CD14-positive monocyte (primary cell): ENCODE data around the gene ACSS3. TPM values are rescaled to one million over a fixed set of nuclear protein-coding genes. Genes with fewer than 3 reads are reported as not detected.
"Not testable (repeated sequence)": the region's sequence is repeated elsewhere in the genome, so short reads cannot be mapped to it uniquely, and the experiment has no call there.

Source experiments
- DNase-seq, 3 donors: peaks; one replicate each; pipeline ENCODE4 v3.0.0-alpha.2; 2011 to 2022
- H2AFZ ChIP-seq: 2 replicates; pipeline ENCODE4 v1.6.0; 2012; ENCODE audit warnings: mild to moderate bottlenecking, low read depth, low read length, inconsistent platforms; ENCODE audit not compliant: insufficient read depth, poor library complexity, severe bottlenecking
- H3K27ac ChIP-seq, 2 donors: 1 replicate in 1 of 2; 2 replicates in 1 of 2; pipeline ENCODE4 v1.5.1; 2012 to 2013; ENCODE audit warnings: low read length in 2 of 2, control low read depth in 1 of 2, inconsistent platforms in 1 of 2, low read depth in 1 of 2, mild to moderate bottlenecking in 1 of 2
- H3K27me3 ChIP-seq, 2 donors: one replicate each; pipeline versions ENCODE4 v1.6.0 to v1.6.1; 2011 to 2013; ENCODE audit warnings: low read length in 2 of 2; ENCODE audit not compliant: control insufficient read depth in 2 of 2, insufficient read depth in 2 of 2
- H3K36me3 ChIP-seq, 2 donors: replicated peaks in 1 of 2; 1 replicate in 1 of 2; 2 replicates in 1 of 2; pipeline versions ENCODE4 v1.5.1 to v1.6.1; 2012 to 2013; ENCODE audit warnings: low read length in 2 of 2, control low read depth in 1 of 2, inconsistent platforms in 1 of 2, mild to moderate bottlenecking in 1 of 2; ENCODE audit not compliant: insufficient read depth in 2 of 2, control insufficient read depth in 1 of 2
- H3K4me1 ChIP-seq, 2 donors: 1 replicate in 1 of 2; 2 replicates in 1 of 2; pipeline versions ENCODE4 v1.5.1 to v1.6.1; 2012 to 2013; ENCODE audit warnings: low read length in 2 of 2, control low read depth in 1 of 2, inconsistent platforms in 1 of 2, mild to moderate bottlenecking in 1 of 2, moderate library complexity in 1 of 2; ENCODE audit not compliant: insufficient read depth in 2 of 2, control insufficient read depth in 1 of 2
- H3K4me2 ChIP-seq: replicated peaks from 2 replicates; pipeline ENCODE3; 2012; ENCODE audit warnings: low read length, moderate library complexity, mild to moderate bottlenecking; ENCODE audit not compliant: poor library complexity, severe bottlenecking; ENCODE audit errors: extremely low read depth
- H3K4me3 ChIP-seq, 3 experiments: fragments of 200-600 bp in 1 of 3; sonication (generic) in 1 of 3; replicated peaks in 1 of 3; 1 replicate in 2 of 3; 2 replicates in 1 of 3; pipeline ENCODE4 v1.5.1; 2011 to 2013; ENCODE audit warnings: low read length in 3 of 3, mild to moderate bottlenecking in 3 of 3, control low read depth in 2 of 3, low read depth in 2 of 3, inconsistent platforms in 1 of 3, moderate library complexity in 1 of 3
- H3K79me2 ChIP-seq: 2 replicates; pipeline ENCODE4 v1.6.0; 2012; ENCODE audit warnings: mild to moderate bottlenecking, control low read depth, inconsistent platforms, low read length, moderate library complexity; ENCODE audit not compliant: insufficient read depth
- H3K9ac ChIP-seq: 2 replicates; pipeline ENCODE4 v1.6.0; 2017; ENCODE audit warnings: low read length, mild to moderate bottlenecking; ENCODE audit not compliant: insufficient read depth, poor library complexity, severe bottlenecking
- H3K9me3 ChIP-seq, 2 donors: replicated peaks in 1 of 2; 1 replicate in 1 of 2; 2 replicates in 1 of 2; pipeline versions ENCODE4 v1.5.1 to v1.6.1; 2012 to 2013; ENCODE audit warnings: low read length in 2 of 2, control low read depth in 1 of 2; ENCODE audit not compliant: control insufficient read depth in 1 of 2, insufficient read depth in 1 of 2
- H4K20me1 ChIP-seq: 2 replicates; pipeline ENCODE4 v1.6.0; 2012; ENCODE audit warnings: mild to moderate bottlenecking, low read length, control low read depth, moderate library complexity; ENCODE audit not compliant: insufficient read depth
- H3K27ac Mint-ChIP-seq, 7 donors: one replicate each; pipeline ENCODE4 v1.8.0; 2020; ENCODE audit warnings: mild to moderate bottlenecking in 7 of 7, mixed read lengths in 7 of 7, moderate library complexity in 6 of 7, inconsistent platforms in 2 of 7
- H3K27me3 Mint-ChIP-seq, 3 donors: one replicate each; pipeline ENCODE4 v1.8.0; 2021 to 2022; ENCODE audit warnings: low read depth in 3 of 3, mild to moderate bottlenecking in 3 of 3, mixed read lengths in 3 of 3, moderate library complexity in 3 of 3, inconsistent platforms in 1 of 3
- H3K36me3 Mint-ChIP-seq, 2 donors: one replicate each; pipeline ENCODE4 v1.8.0; 2020; ENCODE audit warnings: mixed read lengths in 2 of 2, inconsistent platforms in 1 of 2, mild to moderate bottlenecking in 1 of 2
- H3K4me1 Mint-ChIP-seq: one replicate; pipeline ENCODE4 v1.8.0; 2020; ENCODE audit warnings: mild to moderate bottlenecking, mixed read lengths
- H3K4me3 Mint-ChIP-seq, 2 donors: one replicate each; pipeline ENCODE4 v1.8.0; 2020; ENCODE audit warnings: mild to moderate bottlenecking in 2 of 2, mixed read lengths in 2 of 2, moderate library complexity in 1 of 2
- H3K9me3 Mint-ChIP-seq, 7 donors: one replicate each; pipeline ENCODE4 v1.8.0; 2020 to 2022; ENCODE audit warnings: mixed read lengths in 7 of 7, mild to moderate bottlenecking in 6 of 7, moderate library complexity in 6 of 7, inconsistent platforms in 2 of 7
- WGBS: methylation state at CpG from one replicate; pipeline ENCODE4 v1.1.5; 2013; ENCODE audit warnings: missing lambda C conversion rate; ENCODE audit not compliant: insufficient coverage; 5-methylcytosine and 5-hydroxymethylcytosine counted together
- intact Hi-C, 2 donors: fragments of 100-400 bp; cut with micrococcal nuclease; formaldehyde crosslinking; loops; one replicate each; pipeline versions ENCODE4 v1.15.0 to v1.15.1; 2023
- polyA plus RNA-seq, 3 donors: library from polyadenylated mRNA; depleted of rRNA in 1 of 3; unstranded in 2 of 3; stranded (reverse) in 1 of 3; fragments of 300-500 nt in 2 of 3; fragments of >200 nt in 1 of 3; fragmentation: Illumina TruSeq in 2 of 3; gene quantifications; 1 replicate in 2 of 3; 2 replicates in 1 of 3; pipeline ENCODE4 v1.2.3, GENCODE V29; 2012 to 2021
- TF ChIP-seq, protein P1 (sequence below): fragments of 200-600 bp; IDR thresholded peaks from one replicate; pipeline ENCODE4 v1.8.0; 2022; ENCODE audit warnings: antibody characterized with exemption, mild to moderate bottlenecking

The ACSS3 gene
- polyA plus RNA-seq, 3 donors, result 0.09 to 0.16 TPM; not detected in 1

DNA sequence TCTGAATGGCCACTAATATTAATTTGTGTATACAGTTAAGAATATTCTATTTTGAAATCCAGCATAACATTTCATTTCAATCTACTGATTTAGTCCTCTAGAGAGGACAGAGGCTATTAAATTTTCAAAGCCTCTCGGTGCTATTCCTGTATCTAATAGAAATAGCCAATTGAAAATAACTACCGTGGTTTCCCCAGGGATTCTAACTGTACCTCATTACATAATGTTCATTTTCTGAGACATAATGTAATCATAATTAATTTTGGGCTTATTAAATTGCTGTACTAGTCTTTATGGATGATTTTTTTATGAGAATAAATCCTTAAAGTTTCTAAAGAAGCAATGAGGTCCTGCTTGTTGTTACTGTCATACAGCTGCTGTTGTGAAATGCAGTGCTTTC lies 38.6 kb upstream of the ACSS3 start:
- Histone ChIP-seq H3K4me1 (no peaks in the 10 kb centered on the region), H3K9ac (no peak overlapping the region), H3K4me2 (no peak overlapping the region), H4K20me1 (no peaks in the 10 kb centered on the region), H3K27ac (no peak overlapping the region), H3K27me3 (no peaks in the 10 kb centered on the region), H3K79me2 (no peaks in the 10 kb centered on the region), H2AFZ (no peak overlapping the region), H3K4me3 (no peak overlapping the region), H3K9me3 (no peaks in the 10 kb centered on the region), H3K36me3 (no peaks in the 10 kb centered on the region)
- no peak for DNase-seq
- Mint-ChIP-seq H3K27me3 (no peaks in the 10 kb centered on the region), H3K9me3 (peaks cover 0 to 3% (median 0%) of the 10 kb centered on the region in 7 donors), H3K4me1 (no peaks in the 10 kb centered on the region), H3K36me3 (no peaks in the 10 kb centered on the region), H3K27ac (no peak overlapping the region), H3K4me3 (no peak overlapping the region)
- intact Hi-C loops, result no loop called here
- TF ChIP-seq, protein P1, sequence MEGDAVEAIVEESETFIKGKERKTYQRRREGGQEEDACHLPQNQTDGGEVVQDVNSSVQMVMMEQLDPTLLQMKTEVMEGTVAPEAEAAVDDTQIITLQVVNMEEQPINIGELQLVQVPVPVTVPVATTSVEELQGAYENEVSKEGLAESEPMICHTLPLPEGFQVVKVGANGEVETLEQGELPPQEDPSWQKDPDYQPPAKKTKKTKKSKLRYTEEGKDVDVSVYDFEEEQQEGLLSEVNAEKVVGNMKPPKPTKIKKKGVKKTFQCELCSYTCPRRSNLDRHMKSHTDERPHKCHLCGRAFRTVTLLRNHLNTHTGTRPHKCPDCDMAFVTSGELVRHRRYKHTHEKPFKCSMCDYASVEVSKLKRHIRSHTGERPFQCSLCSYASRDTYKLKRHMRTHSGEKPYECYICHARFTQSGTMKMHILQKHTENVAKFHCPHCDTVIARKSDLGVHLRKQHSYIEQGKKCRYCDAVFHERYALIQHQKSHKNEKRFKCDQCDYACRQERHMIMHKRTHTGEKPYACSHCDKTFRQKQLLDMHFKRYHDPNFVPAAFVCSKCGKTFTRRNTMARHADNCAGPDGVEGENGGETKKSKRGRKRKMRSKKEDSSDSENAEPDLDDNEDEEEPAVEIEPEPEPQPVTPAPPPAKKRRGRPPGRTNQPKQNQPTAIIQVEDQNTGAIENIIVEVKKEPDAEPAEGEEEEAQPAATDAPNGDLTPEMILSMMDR, result no peak
- WGBS, result no CpG with 5 or more reads among the region's 2 CpGs

DNA sequence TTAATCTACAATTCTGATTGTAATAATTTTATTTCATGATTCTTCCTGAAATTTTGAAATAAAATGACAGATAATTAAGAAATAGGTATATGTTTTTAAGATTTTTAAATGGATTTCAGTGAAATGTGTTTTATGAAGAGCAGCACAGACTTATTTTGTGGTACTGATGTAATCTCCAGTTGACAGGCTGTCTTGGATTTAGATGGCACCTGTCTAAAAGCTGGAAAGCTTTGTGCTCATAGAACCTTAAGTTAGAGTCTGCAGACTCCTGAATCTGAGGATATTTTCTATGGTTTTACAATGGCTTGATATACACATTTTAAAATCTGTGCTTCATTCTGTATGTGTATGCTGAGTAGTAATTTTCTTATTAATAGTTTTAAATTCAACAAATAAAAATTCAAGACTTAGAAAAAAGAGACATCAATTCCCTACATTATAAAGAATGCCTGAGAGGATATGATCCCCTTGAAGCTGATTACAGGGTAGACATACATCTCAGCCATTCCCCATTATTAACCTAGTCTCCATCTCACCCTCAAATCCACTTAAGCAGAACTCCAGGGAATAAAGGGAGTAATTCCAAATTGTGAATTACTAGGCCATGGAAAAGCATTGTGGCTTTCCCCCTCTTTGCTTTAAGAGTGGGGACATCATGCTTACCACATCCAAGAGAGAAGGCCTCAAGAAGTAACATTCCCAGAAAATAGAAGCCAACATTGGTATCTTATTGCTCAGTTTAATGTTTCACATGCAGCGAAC lies 33.7 kb upstream of the ACSS3 start:
- H3K27ac ChIP-seq, result no peak overlapping the region
- no peak overlapping the region for H3K9ac ChIP-seq
- no peaks in the 10 kb centered on the region for H3K27me3 ChIP-seq
- intact Hi-C loops, result no loop called here
- H3K79me2 ChIP-seq, result no peaks in the 10 kb centered on the region
- H3K36me3 Mint-ChIP-seq, result no peaks in the 10 kb centered on the region
- no peak overlapping the region for H3K4me2 ChIP-seq
- TF ChIP-seq, protein P1, result no peak
- no peak overlapping the region for H3K4me3 Mint-ChIP-seq
- H3K9me3 ChIP-seq, result no peaks in the 10 kb centered on the region
- no peak overlapping the region for H3K27ac Mint-ChIP-seq
- no CpG with 5 or more reads among the region's 1 CpG for WGBS
- H3K9me3 Mint-ChIP-seq, result peaks cover 0 to 5% (median 3%) of the 10 kb centered on the region in 7 donors
- H3K36me3 ChIP-seq, result no peaks in the 10 kb centered on the region
- no peak overlapping the region for H2AFZ ChIP-seq
- no peaks in the 10 kb centered on the region for H3K4me1 ChIP-seq
- no peaks in the 10 kb centered on the region for H4K20me1 ChIP-seq
- no peaks in the 10 kb centered on the region for H3K27me3 Mint-ChIP-seq
- DNase-seq, result no peak
- H3K4me3 ChIP-seq, result no peak overlapping the region
- no peaks in the 10 kb centered on the region for H3K4me1 Mint-ChIP-seq

DNA sequence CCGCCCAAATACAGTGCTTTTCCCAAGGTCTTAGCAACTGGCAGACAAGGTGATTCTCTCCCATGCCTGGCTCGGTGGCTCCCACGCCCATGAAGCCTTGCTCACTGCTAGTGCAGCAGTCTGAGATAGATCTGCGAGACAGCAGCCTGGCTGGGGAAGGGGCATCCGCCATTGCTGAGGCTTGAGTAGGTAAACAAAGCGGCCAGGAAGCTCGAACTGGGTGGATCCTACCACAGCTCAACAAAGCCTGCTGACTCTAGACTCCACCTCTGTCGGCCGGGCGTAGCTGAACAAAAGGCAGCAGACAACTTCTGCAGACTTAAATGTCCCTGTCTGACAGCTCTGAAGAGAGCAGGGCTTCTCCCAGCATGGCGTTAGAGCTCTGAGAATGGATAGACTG lies 12.9 kb upstream of the ACSS3 start:
- H3K27ac ChIP-seq, H3K4me2 ChIP-seq, H3K4me3 Mint-ChIP-seq, DNase-seq, H3K27me3 ChIP-seq, H3K9ac ChIP-seq, H4K20me1 ChIP-seq, H3K36me3 Mint-ChIP-seq, H3K4me3 ChIP-seq, intact Hi-C loops, H3K27me3 Mint-ChIP-seq, H3K4me1 ChIP-seq, H2AFZ ChIP-seq, H3K79me2 ChIP-seq, H3K36me3 ChIP-seq, H3K27ac Mint-ChIP-seq, H3K4me1 Mint-ChIP-seq: not testable (repeated sequence)
- H3K9me3 Mint-ChIP-seq, result peaks cover 6 to 24% (median 20%) of the 10 kb centered on the region in 7 donors
- H3K9me3 ChIP-seq, result peaks cover 4 to 20% of the 10 kb centered on the region in 2 donors
- 87% methylated on average over 11 of the region's 11 CpGs for WGBS
